ENCODE measurements around the gene KLHL13.

- TF ChIP-seq CTCF (IDR thresholded peaks at IDR 0.05), result no peak
- TF ChIP-seq ZFX (IDR thresholded peaks at IDR 0.05; ENCODE audit: borderline replicate concordance), result no peak
These were observed 57.7 kb downstream of the KLHL13 start for GRCh38 chrX:118058924-118059323.
